Tibial nerve (tissue), 4 donors: ENCODE measurements around the gene DCTN3. TPM values are rescaled to one million over a fixed set of nuclear protein-coding genes. Genes with fewer than 3 reads are reported as not detected.

Experiments
- DNase-seq, 2 donors: peaks; one replicate each; pipeline ENCODE4 v3.0.0-alpha.2; 2019; ENCODE audit warnings: low spot score in 2 of 2
- H3K27ac ChIP-seq, 4 donors: fragments of 200-600 bp; sonication (generic) in 3 of 4; one replicate each; pipeline ENCODE4 v1.5.1; 2017 to 2019; ENCODE audit warnings: mild to moderate bottlenecking in 1 of 4
- H3K27me3 ChIP-seq, 2 donors: fragments of 200-600 bp; sonication (generic) in 1 of 2; one replicate each; pipeline versions ENCODE4 v1.5.1 to v1.6.0; 2017 to 2019
- H3K36me3 ChIP-seq, 3 donors: fragments of 200-600 bp; sonication (generic); one replicate each; pipeline ENCODE4 v1.5.1; 2018 to 2019
- H3K4me1 ChIP-seq, 4 donors: fragments of 200-600 bp; sonication (generic) in 3 of 4; one replicate each; pipeline ENCODE4 v1.5.1; 2017 to 2019
- H3K4me3 ChIP-seq, 4 donors: fragments of 200-600 bp; sonication (generic) in 3 of 4; one replicate each; pipeline ENCODE4 v1.5.1; 2017 to 2019; ENCODE audit warnings: mild to moderate bottlenecking in 1 of 4, moderate library complexity in 1 of 4
- H3K9me3 ChIP-seq, 4 donors: fragments of 200-600 bp; sonication (generic) in 3 of 4; one replicate each; pipeline ENCODE4 v1.5.1; 2017 to 2019
- CTCF ChIP-seq, 5 experiments: fragments of 200-600 bp in 3 of 5; fragments of 450-650 bp in 2 of 5; sonication (generic) in 3 of 5; IDR thresholded peaks; one replicate each; pipeline ENCODE4 v1.5.1; 2016 to 2019; ENCODE audit warnings: antibody characterized with exemption in 5 of 5, mild to moderate bottlenecking in 3 of 5, moderate library complexity in 2 of 5
- EP300 ChIP-seq, 2 donors: sonication (generic); formaldehyde crosslinking; IDR thresholded peaks; one replicate each; pipeline ENCODE4 v1.6.1; 2017; ENCODE audit warnings: antibody characterized with exemption in 2 of 2, mild to moderate bottlenecking in 1 of 2
- POLR2A ChIP-seq, 2 donors: fragments of 450-650 bp; IDR thresholded peaks; one replicate each; pipeline ENCODE4 v1.6.1; 2017; ENCODE audit warnings: antibody characterized with exemption in 2 of 2, mild to moderate bottlenecking in 2 of 2, moderate library complexity in 2 of 2
- WGBS, 2 donors: methylation state at CpG; one replicate each; pipeline ENCODE4 v1.1.5; 2018; 5-methylcytosine and 5-hydroxymethylcytosine counted together
- total RNA-seq, 4 donors: library from RNA; depleted of rRNA; stranded (reverse); fragments of >200 nt; gene quantifications; one replicate each; pipeline ENCODE4 v1.1.0, GENCODE V29; 2016

DCTN3 gene
- total RNA-seq, 4 donors from 2014 or later, result 64.7 to 87.5 (median 73.7) TPM

- DNase-seq, result no peak
- Histone ChIP-seq H3K4me1 (peaks cover 0 to 68% (median 2%) of the 10 kb centered on the region in 4 donors), H3K36me3 (peaks cover 0 to 7% (median 0%) of the 10 kb centered on the region in 3 donors), H3K27me3 (no peaks in the 10 kb centered on the region), H3K27ac (no peak overlapping the region), H3K4me3 (no peak overlapping the region), H3K9me3 (no peaks in the 10 kb centered on the region)
- TF ChIP-seq POLR2A (IDR thresholded peaks at IDR 0.05), result no peak
- no peak for TF ChIP-seq CTCF (IDR thresholded peaks at IDR 0.05)
Measured at GRCh38 chr9:34572092-34572491, 48.2 kb downstream of the DCTN3 start.

DNA sequence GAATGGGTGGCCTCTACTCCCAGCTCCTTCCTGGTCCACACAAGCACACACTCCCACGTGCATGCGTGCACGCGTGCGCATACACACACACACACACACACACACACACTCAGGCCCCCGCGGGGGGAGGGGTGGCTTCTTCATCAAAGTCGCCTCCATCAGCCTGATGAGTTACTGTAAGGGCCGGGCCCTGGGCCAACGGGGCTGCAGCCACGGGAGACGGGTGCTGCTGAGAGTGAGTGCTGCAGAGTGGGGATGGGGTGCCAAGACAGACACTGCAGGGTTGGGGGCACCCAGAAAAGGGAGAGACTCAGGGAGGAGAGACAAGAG lies 48.8 kb downstream of the DCTN3 start:
- no peaks in the 10 kb centered on the region for H3K9me3 ChIP-seq
- TF ChIP-seq CTCF (IDR thresholded peaks at IDR 0.05) (no peak), EP300 (IDR thresholded peaks at IDR 0.05) (no peak), POLR2A (IDR thresholded peaks at IDR 0.05) (no peak)
- no peak for DNase-seq
- H3K36me3 ChIP-seq, result peaks cover 0 to 7% (median 0%) of the 10 kb centered on the region in 3 donors
- no peak overlapping the region for H3K4me3 ChIP-seq
- H3K4me1 ChIP-seq, result peaks cover 0 to 62% (median 2%) of the 10 kb centered on the region in 4 donors
- WGBS, 2 donors, result 58 to 62% methylated on average over 12 of the region's 12 CpGs
- H3K27ac ChIP-seq, result peak overlapping the region in 1 of 4 donors; percentile 15
- H3K27me3 ChIP-seq, result no peaks in the 10 kb centered on the region

- TF ChIP-seq POLR2A (IDR thresholded peaks at IDR 0.05) (no peak), EP300 (IDR thresholded peaks at IDR 0.05) (no peak), CTCF (IDR thresholded peaks at IDR 0.05) (no peak)
- H3K27ac ChIP-seq, result peak overlapping the region in 1 of 4 donors; percentile 15
- H3K36me3 ChIP-seq, result peaks cover 0 to 7% (median 0%) of the 10 kb centered on the region in 3 donors
- WGBS, 2 donors, result 78 to 84% methylated on average over 7 of the region's 7 CpGs
- peaks cover 0 to 57% (median 0%) of the 10 kb centered on the region in 4 donors for H3K4me1 ChIP-seq
- no peak for DNase-seq
- H3K27me3 ChIP-seq, result no peaks in the 10 kb centered on the region
- no peaks in the 10 kb centered on the region for H3K9me3 ChIP-seq
- H3K4me3 ChIP-seq, result no peak overlapping the region
Measured at GRCh38 chr9:34570809-34571480, 49.4 kb downstream of the DCTN3 start.

GRCh38 chr9:34570376-34570775 lies 49.9 kb downstream of the DCTN3 start:
- DNase-seq, result no peak
- peaks cover 0 to 51% (median 0%) of the 10 kb centered on the region in 4 donors for H3K4me1 ChIP-seq
- whole genome bisulfite sequencing, 2 donors, result 64 to 75% methylated on average over 11 of the region's 11 CpGs
- TF ChIP-seq EP300 (IDR thresholded peaks at IDR 0.05), result no peak
- no peak for TF ChIP-seq CTCF (IDR thresholded peaks at IDR 0.05)
- TF ChIP-seq POLR2A (IDR thresholded peaks at IDR 0.05), result no peak
- no peaks in the 10 kb centered on the region for H3K9me3 ChIP-seq
- peaks cover 0 to 7% (median 0%) of the 10 kb centered on the region in 3 donors for H3K36me3 ChIP-seq
- no peak overlapping the region for H3K4me3 ChIP-seq
- H3K27ac ChIP-seq, result no peak overlapping the region
- H3K27me3 ChIP-seq, result no peaks in the 10 kb centered on the region

DNA sequence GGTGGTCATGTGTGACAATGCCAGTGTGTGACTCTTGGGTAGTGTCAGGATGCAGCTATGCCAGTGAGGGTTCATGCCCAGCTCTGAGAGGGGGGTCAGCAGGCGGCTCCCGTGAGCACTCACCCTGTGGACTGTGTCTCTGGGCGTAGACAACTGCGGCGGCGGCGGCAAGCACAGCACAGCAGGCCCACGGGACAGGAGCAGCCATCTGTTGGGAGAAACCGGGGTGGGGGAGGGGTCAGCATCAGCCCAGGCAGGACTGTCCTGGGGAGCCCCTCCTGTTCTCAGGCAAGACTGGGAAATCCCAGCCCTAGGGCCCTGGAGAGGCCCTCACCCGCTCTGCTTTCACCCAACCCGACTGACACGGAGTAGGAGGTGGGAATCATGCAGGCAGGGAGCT lies 51.5 kb downstream of the DCTN3 start:
- Histone ChIP-seq H3K4me3 (no peak overlapping the region), H3K27me3 (no peaks in the 10 kb centered on the region), H3K36me3 (peaks cover 0 to 15% (median 0%) of the 10 kb centered on the region in 3 donors), H3K9me3 (no peaks in the 10 kb centered on the region), H3K27ac (no peak overlapping the region), H3K4me1 (peaks cover 0 to 37% (median 0%) of the 10 kb centered on the region in 4 donors)
- no peak for DNase-seq
- 73 to 75% methylated on average over 6 to 12 of the region's 12 CpGs for WGBS, 2 donors
- TF ChIP-seq CTCF (IDR thresholded peaks at IDR 0.05) (no peak), POLR2A (IDR thresholded peaks at IDR 0.05) (no peak), EP300 (IDR thresholded peaks at IDR 0.05) (no peak)
